H1 (cell line): Measurements from ENCODE around the gene ADCY1. TPM values are rescaled to one million over a fixed set of nuclear protein-coding genes. Genes with fewer than 3 reads are reported as not detected.

Experiments
- CTCF ChIA-PET: fragments of 300-600 bp; sonication (Branson Sonifier 250); formaldehyde crosslinking; loops from one replicate; lab custom pipeline; 2021; ENCODE audit not compliant: partially characterized antibody; lab: Charles Lee
- POLR2A ChIA-PET: fragments of 300-600 bp; sonication (Branson Sonifier 250); formaldehyde crosslinking; loops from one replicate; lab custom pipeline; 2021; ENCODE audit warnings: inconsistent platforms; ENCODE audit not compliant: partially characterized antibody; lab: Charles Lee
- DNase-seq, 2 experiments: peaks; one replicate each; pipeline versions ENCODE4 v3.0.0 to v3.0.0-alpha.2; 2010 to 2022; ENCODE audit warnings: low spot score in 2 of 2, low read depth in 1 of 2, mixed read lengths in 1 of 2
- FAIRE-seq: peaks from 2 replicates; lab custom pipeline; 2011; peaks lifted over from hg19 to GRCh38; lab: Jason Lieb, UNC
- H2AFZ ChIP-seq: 2 replicates; pipeline ENCODE4 v1.8.1; 2012; ENCODE audit warnings: low read length, inconsistent platforms
- H2AK5ac ChIP-seq: 2 replicates; pipeline ENCODE4 v1.6.1; 2013; ENCODE audit warnings: low read depth, low read length
- H2BK120ac ChIP-seq: replicated peaks from 2 replicates; pipeline ENCODE3; 2013; ENCODE audit warnings: low read depth, low read length, inconsistent platforms
- H2BK12ac ChIP-seq: 2 replicates; pipeline ENCODE4 v1.6.1; 2013; ENCODE audit warnings: low read depth, low read length
- H2BK15ac ChIP-seq: 2 replicates; pipeline ENCODE4 v1.6.1; 2013; ENCODE audit warnings: low read length
- H2BK20ac ChIP-seq: 2 replicates; pipeline ENCODE4 v1.6.1; 2013; ENCODE audit warnings: low read length
- H2BK5ac ChIP-seq: 2 replicates; pipeline ENCODE4 v1.6.1; 2013; ENCODE audit warnings: low read depth, low read length
- H3K14ac ChIP-seq: 2 replicates; pipeline ENCODE4 v1.6.1; 2013; ENCODE audit warnings: inconsistent platforms; ENCODE audit not compliant: insufficient read length
- H3K18ac ChIP-seq: 2 replicates; pipeline ENCODE4 v1.6.1; 2013; ENCODE audit warnings: low read length; ENCODE audit errors: extremely low read depth
- H3K23ac ChIP-seq: 2 replicates; pipeline ENCODE4 v1.6.1; 2013; ENCODE audit warnings: inconsistent platforms; ENCODE audit not compliant: insufficient read length
- H3K23me2 ChIP-seq: 2 replicates; pipeline ENCODE4 v1.6.1; 2013; ENCODE audit warnings: low read depth, low read length
- H3K27ac ChIP-seq: 2 replicates; pipeline ENCODE4 v1.6.1; 2011; ENCODE audit warnings: low read depth, low read length, inconsistent platforms
- H3K27me3 ChIP-seq, 4 experiments: replicated peaks in 1 of 4; 1 replicate in 1 of 4; 2 replicates in 3 of 4; pipeline versions ENCODE4 v1.6.1 to v1.8.1; 2011 to 2013; ENCODE audit warnings: low read length in 3 of 4, mild to moderate bottlenecking in 3 of 4, inconsistent platforms in 2 of 4, mixed read lengths in 2 of 4, moderate library complexity in 1 of 4; ENCODE audit not compliant: control insufficient read depth in 3 of 4, insufficient read depth in 3 of 4; ENCODE audit errors: extremely low read depth in 1 of 4
- H3K36me3 ChIP-seq, 4 experiments: 2 replicates each; pipeline versions ENCODE4 v1.6.1 to v1.8.1; 2011 to 2013; ENCODE audit warnings: mild to moderate bottlenecking in 4 of 4, low read length in 3 of 4, moderate library complexity in 2 of 4, control low read depth in 1 of 4, inconsistent platforms in 1 of 4; ENCODE audit not compliant: insufficient read depth in 4 of 4, control insufficient read depth in 2 of 4
- H3K4ac ChIP-seq: replicated peaks from 2 replicates; pipeline ENCODE3; 2013; ENCODE audit warnings: low read length, low read depth, mixed read lengths, inconsistent platforms; ENCODE audit not compliant: insufficient read length
- H3K4me1 ChIP-seq, 4 experiments: replicated peaks in 1 of 4; 1 replicate in 1 of 4; 2 replicates in 3 of 4; pipeline versions ENCODE4 v1.6.1 to v1.8.1; 2011 to 2013; ENCODE audit warnings: low read length in 3 of 4, inconsistent platforms in 2 of 4, mixed read lengths in 1 of 4; ENCODE audit not compliant: insufficient read depth in 4 of 4, control insufficient read depth in 3 of 4
- H3K4me2 ChIP-seq, 2 experiments: 2 replicates each; pipeline versions ENCODE4 v1.6.1 to v1.8.1; 2011 to 2013; ENCODE audit warnings: low read depth in 2 of 2, low read length in 2 of 2, control low read depth in 1 of 2, inconsistent platforms in 1 of 2, mild to moderate bottlenecking in 1 of 2; ENCODE audit not compliant: insufficient read depth in 1 of 2
- H3K4me3 ChIP-seq, 4 experiments: fragments of 200-600, 300-600 bp in 1 of 4; sonication (generic), shearing (Covaris generic), sonication (Bioruptor Twin) in 1 of 4; 2 replicates each; pipeline versions ENCODE4 v1.5.1 to v1.8.1; 2011 to 2016; ENCODE audit warnings: low read length in 4 of 4, low read depth in 3 of 4, control low read depth in 2 of 4, inconsistent platforms in 2 of 4, mild to moderate bottlenecking in 2 of 4, mixed read lengths in 1 of 4, moderate library complexity in 1 of 4; ENCODE audit not compliant: insufficient read depth in 2 of 4; ENCODE audit errors: extremely low read depth in 1 of 4
- H3K56ac ChIP-seq: replicated peaks from 2 replicates; pipeline ENCODE3; 2013; ENCODE audit warnings: low read depth, mild to moderate bottlenecking, mixed read lengths, low read length, inconsistent platforms; ENCODE audit not compliant: insufficient read length
- H3K79me1 ChIP-seq: 2 replicates; pipeline ENCODE4 v1.6.1; 2013; ENCODE audit warnings: low read depth, low read length, control low read depth
- H3K79me2 ChIP-seq, 2 experiments: 2 replicates each; pipeline versions ENCODE4 v1.6.1 to v1.8.1; 2012 to 2013; ENCODE audit warnings: low read length in 2 of 2, mild to moderate bottlenecking in 2 of 2, inconsistent platforms in 1 of 2; ENCODE audit not compliant: insufficient read depth in 2 of 2, control insufficient read depth in 1 of 2
- H3K9ac ChIP-seq, 4 experiments: replicated peaks in 1 of 4; 1 replicate in 1 of 4; 2 replicates in 3 of 4; pipeline versions ENCODE4 v1.6.1 to v1.8.1; 2011 to 2013; ENCODE audit warnings: low read depth in 3 of 4, low read length in 3 of 4, control low read depth in 2 of 4, mild to moderate bottlenecking in 2 of 4, moderate library complexity in 2 of 4, inconsistent platforms in 1 of 4; ENCODE audit errors: extremely low read depth in 1 of 4
- H3K9me3 ChIP-seq, 2 experiments: 2 replicates each; pipeline versions ENCODE4 v1.6.1 to v1.8.1; 2012 to 2013; ENCODE audit warnings: mild to moderate bottlenecking in 2 of 2, moderate library complexity in 2 of 2, control low read depth in 1 of 2, inconsistent platforms in 1 of 2, low read depth in 1 of 2, low read length in 1 of 2, mixed read lengths in 1 of 2; ENCODE audit not compliant: insufficient read depth in 2 of 2
- H4K20me1 ChIP-seq, 2 experiments: replicated peaks in 1 of 2; 2 replicates each; pipeline versions ENCODE3 to v1.8.1; 2011 to 2013; ENCODE audit warnings: inconsistent platforms in 2 of 2, low read length in 2 of 2, mild to moderate bottlenecking in 1 of 2; ENCODE audit not compliant: insufficient read depth in 2 of 2, control insufficient read depth in 1 of 2
- H4K5ac ChIP-seq: 2 replicates; pipeline ENCODE4 v1.6.1; 2013; ENCODE audit warnings: low read length, low read depth, mixed read lengths, inconsistent platforms; ENCODE audit not compliant: insufficient read length
- H4K8ac ChIP-seq: 2 replicates; pipeline ENCODE4 v1.8.0; 2013; ENCODE audit warnings: mild to moderate bottlenecking, moderate library complexity, low read length, inconsistent platforms; ENCODE audit not compliant: insufficient read depth; ENCODE audit errors: extremely low read depth
- H4K91ac ChIP-seq: replicated peaks from 2 replicates; pipeline ENCODE3; 2013; ENCODE audit warnings: low read length, mixed read lengths, inconsistent platforms; ENCODE audit not compliant: insufficient read length
- CBX8 ChIP-seq: fragments of 300-800, 300-1000 bp; sonication (generic); IDR thresholded peaks from 2 replicates; pipeline ENCODE4 v1.7.1; 2016; ENCODE audit warnings: low read depth, low read length, borderline replicate concordance
- CEBPB ChIP-seq: IDR thresholded peaks from 2 replicates; pipeline ENCODE4 v1.6.1; 2012; ENCODE audit warnings: low read depth, low read length
- CHD1 ChIP-seq: IDR thresholded peaks from 2 replicates; pipeline ENCODE4 v1.6.1; 2012; ENCODE audit warnings: low read depth, low read length, improper control_type of control experiment
- CTBP2 ChIP-seq: IDR thresholded peaks from 2 replicates; pipeline ENCODE4 v1.7.0; 2011; ENCODE audit warnings: borderline replicate concordance, mild to moderate bottlenecking, moderate library complexity, mixed read lengths, low read length; ENCODE audit not compliant: insufficient read depth, insufficient read length
- EGR1 ChIP-seq: IDR thresholded peaks from 2 replicates; pipeline ENCODE4 v1.6.1; 2011; ENCODE audit warnings: low read depth, low read length, borderline replicate concordance
- GABPA ChIP-seq: IDR thresholded peaks from 2 replicates; pipeline ENCODE4 v1.6.1; 2011; ENCODE audit warnings: mild to moderate bottlenecking, low read length, moderate library complexity, borderline replicate concordance; ENCODE audit not compliant: insufficient read depth
- HDAC2 ChIP-seq, 2 experiments: fragments of 300-600 bp in 1 of 2; sonication (generic) in 1 of 2; IDR thresholded peaks; 2 replicates each; pipeline ENCODE4 v1.6.1; 2011 to 2012; ENCODE audit warnings: low read depth in 2 of 2, low read length in 2 of 2, mild to moderate bottlenecking in 2 of 2, moderate library complexity in 2 of 2, borderline replicate concordance in 1 of 2, inconsistent platforms in 1 of 2
- HDAC6 ChIP-seq: IDR thresholded peaks from one replicate; pipeline ENCODE4 v1.7.1; 2012; ENCODE audit warnings: low read depth, mild to moderate bottlenecking, inconsistent platforms, low read length, moderate library complexity
- KDM1A ChIP-seq: fragments of 200-600, 300-600 bp; sonication (generic); IDR thresholded peaks from 2 replicates; pipeline ENCODE4 v1.7.1; 2016; ENCODE audit warnings: mild to moderate bottlenecking, low read length, borderline replicate concordance
- SP2 ChIP-seq: IDR thresholded peaks from 2 replicates; pipeline ENCODE4 v1.6.1; 2012; ENCODE audit warnings: mild to moderate bottlenecking, low read length, inconsistent platforms
- SP4 ChIP-seq: IDR thresholded peaks from 2 replicates; pipeline ENCODE4 v1.6.1; 2012; ENCODE audit warnings: low read length, inconsistent platforms
- WGBS, 2 experiments: shearing (Covaris generic) in 1 of 2; methylation state at CpG; one replicate each; pipeline versions ENCODE4 v1.1.6 to v1.1.7; 2013 to 2015; ENCODE audit warnings: low lambda C conversion rate in 2 of 2, mixed read lengths in 2 of 2, inconsistent platforms in 1 of 2, low coverage in 1 of 2, missing lambda C conversion rate in 1 of 2; ENCODE audit not compliant: insufficient replicate concordance in 2 of 2, insufficient coverage in 1 of 2, insufficient read length in 1 of 2; ENCODE audit errors: extremely low coverage in 1 of 2, missing lambda C conversion rate in 1 of 2; 5-methylcytosine and 5-hydroxymethylcytosine counted together
- polyA plus RNA-seq, 7 experiments: library from polyadenylated mRNA; depleted of rRNA in 3 of 7; stranded (reverse) in 5 of 7; unstranded in 2 of 7; fragments of >200 nt in 5 of 7; fragments of 200-250 nt in 2 of 7; gene quantifications; 1 replicate in 5 of 7; 2 replicates in 1 of 7; 4 replicates in 1 of 7; pipeline versions ENCODE4 v1.2.1 to v1.2.3, GENCODE V29; 2011 to 2013; ENCODE audit warnings: missing spikeins in 2 of 7, mixed read lengths in 2 of 7
- total RNA-seq: library from RNA; stranded (reverse); fragmentation: NEBNext Ultra II Directional; extraction: Animal tissue kit (Norgen Biotek cat#: 25700); gene quantifications from 2 replicates; pipeline ENCODE4 v1.2.1, GENCODE V29; 2021
- TF ChIP-seq, protein P1 (sequence below): IDR thresholded peaks from 2 replicates; pipeline ENCODE4 v1.6.1; 2011; ENCODE audit warnings: low read depth, mild to moderate bottlenecking, low read length; ENCODE audit not compliant: insufficient read depth
- TF ChIP-seq, protein P2 (sequence below): IDR thresholded peaks from 2 replicates; pipeline ENCODE4 v1.6.1; 2012; ENCODE audit warnings: inconsistent platforms

Gene ADCY1
- total and polyA plus RNA-seq, 2 of the 8 experiments (the other 6 are each of a cell fraction or from before 2014, with no cell fraction given): 7.9 to 26.9 TPM

DNA sequence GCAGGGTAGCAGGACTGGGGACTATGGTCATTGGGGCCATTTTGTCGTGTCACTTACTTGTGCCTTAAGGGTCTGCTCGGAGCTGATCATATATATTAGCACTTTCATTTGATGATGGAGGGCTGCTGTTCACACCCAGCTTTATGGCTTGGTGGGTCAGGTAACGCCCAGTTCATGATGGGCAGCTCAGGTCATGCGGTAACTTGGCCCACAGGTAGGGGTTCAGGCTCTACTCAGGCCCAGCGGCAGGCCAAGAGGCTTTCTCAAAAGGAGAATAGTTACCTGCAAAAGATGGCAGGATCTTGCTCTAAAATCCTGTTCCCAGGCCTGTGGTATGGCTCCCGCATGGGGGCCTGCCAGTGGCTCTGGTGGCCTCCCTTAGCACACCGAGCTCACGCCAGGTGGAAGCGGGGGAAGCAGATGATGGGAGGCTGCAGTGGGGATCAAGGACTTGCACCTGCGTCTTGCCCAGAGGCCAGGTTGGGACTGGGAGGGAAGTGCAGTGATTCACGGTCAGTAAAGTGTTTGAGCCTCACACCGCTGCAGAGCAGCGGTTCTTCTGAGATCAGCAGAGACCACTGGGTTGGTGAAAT is 109.5 kb downstream of the ADCY1 start:
- H3K4me2 ChIP-seq: no peak overlapping the region
- no peak overlapping the region for H3K14ac ChIP-seq
- no peaks in the 10 kb centered on the region for H3K9me3 ChIP-seq
- H3K23ac ChIP-seq: no peak overlapping the region
- H4K20me1 ChIP-seq: peaks cover 0 to 2% of the 10 kb centered on the region in 2 experiments
- H3K23me2 ChIP-seq: no peaks in the 10 kb centered on the region
- no peak overlapping the region for H4K5ac ChIP-seq
- H3K18ac ChIP-seq: no peak overlapping the region
- no peak overlapping the region for H2BK15ac ChIP-seq
- H2BK20ac ChIP-seq: no peak overlapping the region
- peaks cover 0 to 8% (median 3%) of the 10 kb centered on the region in 4 experiments; a peak in 5 of 8 replicates for H3K36me3 ChIP-seq
- H3K4me1 ChIP-seq: no peaks in the 10 kb centered on the region
- no peak overlapping the region for H2AFZ ChIP-seq
- ChIA-PET POLR2A (no interaction called here), CTCF (no interaction called here)
- H3K27me3 ChIP-seq: no peaks in the 10 kb centered on the region
- no peak overlapping the region for H3K56ac ChIP-seq
- 92% methylated on average over 13 of the region's 13 CpGs; no CpG with 5 or more reads in 1 of the 2 experiments for WGBS, 2 experiments
- H2BK12ac ChIP-seq: no peak overlapping the region
- H3K79me1 ChIP-seq: no peaks in the 10 kb centered on the region
- FAIRE-seq (no peak), DNase-seq (peak in 1 of 2 experiments; percentile 35)
- no peak overlapping the region; the same call in 1 of the 2 replicates for H4K8ac ChIP-seq
- no peaks in the 10 kb centered on the region for H3K79me2 ChIP-seq
- no peak overlapping the region for H3K27ac ChIP-seq
- no peak overlapping the region for H2AK5ac ChIP-seq
- H3K9ac ChIP-seq: no peak overlapping the region
- no peak overlapping the region for H4K91ac ChIP-seq
- no peak overlapping the region for H3K4me3 ChIP-seq
- H2BK5ac ChIP-seq: no peak overlapping the region
- no peak overlapping the region for H2BK120ac ChIP-seq
- no peak overlapping the region for H3K4ac ChIP-seq
- TF ChIP-seq, protein P1, sequence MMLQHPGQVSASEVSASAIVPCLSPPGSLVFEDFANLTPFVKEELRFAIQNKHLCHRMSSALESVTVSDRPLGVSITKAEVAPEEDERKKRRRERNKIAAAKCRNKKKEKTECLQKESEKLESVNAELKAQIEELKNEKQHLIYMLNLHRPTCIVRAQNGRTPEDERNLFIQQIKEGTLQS: no peak
- TF ChIP-seq, protein P2, sequence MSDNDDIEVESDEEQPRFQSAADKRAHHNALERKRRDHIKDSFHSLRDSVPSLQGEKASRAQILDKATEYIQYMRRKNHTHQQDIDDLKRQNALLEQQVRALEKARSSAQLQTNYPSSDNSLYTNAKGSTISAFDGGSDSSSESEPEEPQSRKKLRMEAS: no peak
- TF ChIP-seq CHD1 (no peak), GABPA (no peak), EGR1 (no peak), HDAC2 (IDR thresholded peaks at IDR 0.05; ENCODE audit: borderline replicate concordance in 1 of 2, low read depth in 2 of 2, low read length in 2 of 2) (no peak), SP2 (no peak), SP4 (no peak), KDM1A (no peak), CTBP2 (no peak), CEBPB (no peak), CBX8 (no peak), HDAC6 (no peak)
